ENCODE results near the gene KIF26B. TPM values are rescaled to one million over a fixed set of nuclear protein-coding genes. Genes with fewer than 3 reads are reported as not detected.

The KIF26B gene
- polyA plus RNA-seq, 6 donors from 2014 or later, result 0.01 to 0.04 TPM; not detected in 4

- H3K4me3 Mint-ChIP-seq, result no peak overlapping the region
- no peak for DNase-seq
- H3K36me3 Mint-ChIP-seq, result peaks cover 4 to 7% of the 10 kb centered on the region in 2 donors
- no peak overlapping the region for H3K27ac Mint-ChIP-seq
- no peak for ATAC-seq (ENCODE audit: low read depth in 2 of 2)
- H3K4me1 Mint-ChIP-seq, result peaks cover 6 to 10% (median 7%) of the 10 kb centered on the region in 3 donors
- H3K9me3 Mint-ChIP-seq, result peaks cover 0 to 2% (median 0%) of the 10 kb centered on the region in 7 donors
- H3K27me3 Mint-ChIP-seq, result peaks cover 4 to 16% (median 9%) of the 10 kb centered on the region in 3 donors
These were observed 531.2 kb downstream of the KIF26B start for GRCh38 chr1:245686006-245686405.

- DNase-seq, result no peak
- H3K4me1 Mint-ChIP-seq, result peaks cover 6 to 7% (median 6%) of the 10 kb centered on the region in 3 donors
- peak overlapping the region in 2 of 8 donors; percentile 43 to 81 for H3K4me3 Mint-ChIP-seq
- H3K36me3 Mint-ChIP-seq, result peaks cover 4 to 7% of the 10 kb centered on the region in 2 donors
- H3K27me3 Mint-ChIP-seq, result peaks cover 4 to 16% (median 9%) of the 10 kb centered on the region in 3 donors
- no peak overlapping the region for H3K27ac Mint-ChIP-seq
- peaks cover 0 to 2% (median 0%) of the 10 kb centered on the region in 7 donors for H3K9me3 Mint-ChIP-seq
- no peak for ATAC-seq (ENCODE audit: low read depth in 2 of 2)
These were observed 531.8 kb downstream of the KIF26B start for GRCh38 chr1:245686446-245687030.

- H3K4me1 Mint-ChIP-seq, result peaks cover 6 to 7% (median 6%) of the 10 kb centered on the region in 3 donors
- peak overlapping the region in 5 of 8 donors; percentile 16 to 81 (median 50) for H3K4me3 Mint-ChIP-seq
- H3K27ac Mint-ChIP-seq, result no peak overlapping the region
- ATAC-seq (ENCODE audit: low read depth in 2 of 2), result no peak
- peaks cover 4 to 7% of the 10 kb centered on the region in 2 donors for H3K36me3 Mint-ChIP-seq
- no peak for DNase-seq
- H3K27me3 Mint-ChIP-seq, result peaks cover 8 to 16% (median 9%) of the 10 kb centered on the region in 3 donors
- peaks cover 0 to 2% (median 0%) of the 10 kb centered on the region in 7 donors for H3K9me3 Mint-ChIP-seq
These were observed 532.4 kb downstream of the KIF26B start for GRCh38 chr1:245687152-245687635.

GRCh38 chr1:245687636-245688535 lies 533.1 kb downstream of the KIF26B start:
- Mint-ChIP-seq H3K27me3 (peaks cover 8 to 16% (median 9%) of the 10 kb centered on the region in 3 donors), H3K36me3 (peaks cover 2 to 7% of the 10 kb centered on the region in 2 donors), H3K9me3 (peaks cover 0 to 2% (median 0%) of the 10 kb centered on the region in 7 donors), H3K4me3 (peak overlapping the region in 1 of 8 donors; percentile 43), H3K4me1 (peaks cover 6 to 7% (median 6%) of the 10 kb centered on the region in 3 donors), H3K27ac (no peak overlapping the region)
- DNase-seq (no peak), ATAC-seq (ENCODE audit: low read depth in 2 of 2) (peak in 1 of 2 donors; percentile 21)

- H3K4me1 Mint-ChIP-seq, result peaks cover 6 to 7% (median 6%) of the 10 kb centered on the region in 3 donors
- peaks cover 0 to 2% (median 0%) of the 10 kb centered on the region in 7 donors for H3K9me3 Mint-ChIP-seq
- H3K27ac Mint-ChIP-seq, result no peak overlapping the region
- ATAC-seq (ENCODE audit: low read depth in 2 of 2) (no peak), DNase-seq (no peak)
- peaks cover 0 to 7% of the 10 kb centered on the region in 2 donors for H3K36me3 Mint-ChIP-seq
- peak overlapping the region in 1 of 8 donors; percentile 14 for H3K4me3 Mint-ChIP-seq
- peaks cover 8 to 16% (median 9%) of the 10 kb centered on the region in 3 donors for H3K27me3 Mint-ChIP-seq
These were observed 534.0 kb downstream of the KIF26B start for GRCh38 chr1:245688536-245689453.

- peaks cover 0 to 2% (median 0%) of the 10 kb centered on the region in 7 donors for H3K9me3 Mint-ChIP-seq
- H3K4me1 Mint-ChIP-seq, result peaks cover 6 to 7% (median 6%) of the 10 kb centered on the region in 3 donors
- H3K36me3 Mint-ChIP-seq, result peaks cover 0 to 7% of the 10 kb centered on the region in 2 donors
- peaks cover 8 to 16% (median 9%) of the 10 kb centered on the region in 3 donors for H3K27me3 Mint-ChIP-seq
- ATAC-seq (ENCODE audit: low read depth in 2 of 2), result no peak
- H3K4me3 Mint-ChIP-seq, result no peak overlapping the region
- DNase-seq, result no peak
- peak overlapping the region in 1 of 6 donors; percentile 47 for H3K27ac Mint-ChIP-seq
These were observed 535.4 kb downstream of the KIF26B start for GRCh38 chr1:245690156-245690690.

GRCh38 chr1:245690946-245691541 lies 536.3 kb downstream of the KIF26B start:
- Mint-ChIP-seq H3K27ac (no peak overlapping the region), H3K36me3 (peaks cover 0 to 7% of the 10 kb centered on the region in 2 donors), H3K4me1 (peaks cover 6 to 7% (median 6%) of the 10 kb centered on the region in 3 donors), H3K4me3 (peak overlapping the region in 1 of 8 donors; percentile 7), H3K9me3 (peaks cover 0 to 2% (median 0%) of the 10 kb centered on the region in 7 donors), H3K27me3 (peaks cover 8 to 16% (median 9%) of the 10 kb centered on the region in 3 donors)
- ATAC-seq (ENCODE audit: low read depth in 2 of 2) (no peak), DNase-seq (no peak)

- Mint-ChIP-seq H3K4me3 (no peak overlapping the region), H3K36me3 (peaks cover 0 to 6% of the 10 kb centered on the region in 2 donors), H3K9me3 (peaks cover 0 to 2% (median 0%) of the 10 kb centered on the region in 7 donors), H3K27me3 (peaks cover 6 to 14% (median 8%) of the 10 kb centered on the region in 3 donors), H3K4me1 (peaks cover 4 to 7% (median 5%) of the 10 kb centered on the region in 3 donors), H3K27ac (no peak overlapping the region)
- no peak for ATAC-seq (ENCODE audit: low read depth in 2 of 2)
- no peak for DNase-seq
These were observed 537.1 kb downstream of the KIF26B start for GRCh38 chr1:245691897-245692296.

- peaks cover 0 to 2% (median under 1%) of the 10 kb centered on the region in 3 donors for H3K4me1 Mint-ChIP-seq
- H3K9me3 Mint-ChIP-seq, result no peaks in the 10 kb centered on the region
- DNase-seq (no peak), ATAC-seq (ENCODE audit: low read depth in 2 of 2) (no peak)
- peaks cover 2 to 10% (median 4%) of the 10 kb centered on the region in 3 donors for H3K27me3 Mint-ChIP-seq
- H3K36me3 Mint-ChIP-seq, result peaks cover 0 to 2% of the 10 kb centered on the region in 2 donors
- H3K4me3 Mint-ChIP-seq, result no peak overlapping the region
- no peak overlapping the region for H3K27ac Mint-ChIP-seq
These were observed 537.5 kb downstream of the KIF26B start for GRCh38 chr1:245692318-245692717.

- no peaks in the 10 kb centered on the region for H3K9me3 Mint-ChIP-seq
- H3K4me3 Mint-ChIP-seq, result no peak overlapping the region
- H3K27ac Mint-ChIP-seq, result no peak overlapping the region
- peaks cover 0 to 8% (median 4%) of the 10 kb centered on the region in 3 donors for H3K27me3 Mint-ChIP-seq
- ATAC-seq (ENCODE audit: low read depth in 2 of 2), result no peak
- H3K36me3 Mint-ChIP-seq, result no peaks in the 10 kb centered on the region
- no peak for DNase-seq
- no peaks in the 10 kb centered on the region for H3K4me1 Mint-ChIP-seq
These were observed 538.5 kb downstream of the KIF26B start for GRCh38 chr1:245693116-245693793.

- ATAC-seq (ENCODE audit: low read depth in 2 of 2), result no peak
These were observed 539.4 kb downstream of the KIF26B start for GRCh38 chr1:245693941-245694752.

More at GRCh38 chr1:245693941-245694752, 539.4 kb downstream of the KIF26B start:
- Mint-ChIP-seq H3K4me1 (peaks cover 6 to 8% (median 7%) of the 10 kb centered on the region in 3 donors), H3K36me3 (no peaks in the 10 kb centered on the region), H3K27me3 (peaks cover 0 to 7% (median 4%) of the 10 kb centered on the region in 3 donors), H3K27ac (no peak overlapping the region), H3K9me3 (no peaks in the 10 kb centered on the region), H3K4me3 (no peak overlapping the region)
- DNase-seq, result no peak

All from naive B cell (primary cell).